CD4-positive, alpha-beta T cell (primary cell): ENCODE results near the gene FAM83B. TPM values are rescaled to one million over a fixed set of nuclear protein-coding genes. Genes with fewer than 3 reads are reported as not detected.

ENCODE experiments used
- ATAC-seq: fragments of 200-7000 bp; cut with Tn5 transposase; one replicate; pipeline ENCODE4 v1.10.0; 2022; ENCODE audit warnings: mild to moderate bottlenecking; ENCODE audit not compliant: poor library complexity
- CTCF ChIA-PET: fragments of 350-600 bp; sonication (Branson Sonifier 250); formaldehyde crosslinking; loops from one replicate; lab custom pipeline; 2021; ENCODE audit warnings: antibody characterized with exemption, inconsistent platforms; lab: Charles Lee
- POLR2A ChIA-PET: fragments of 350-600 bp; sonication (Branson Sonifier 250); formaldehyde crosslinking; loops from one replicate; lab custom pipeline; 2021; ENCODE audit warnings: antibody characterized with exemption, inconsistent platforms; lab: Charles Lee
- DNase-seq, 14 experiments: peaks; one replicate each; pipeline ENCODE4 v3.0.0-alpha.2; 2013 to 2020; ENCODE audit warnings: mixed read lengths in 2 of 14
- H3K27ac ChIP-seq, 2 donors: one replicate each; pipeline versions ENCODE4 v1.5.1 to v1.7.0; 2013; ENCODE audit warnings: low read length in 2 of 2, low read depth in 1 of 2, mild to moderate bottlenecking in 1 of 2
- H3K27me3 ChIP-seq, 2 experiments: 1 replicate in 1 of 2; 2 replicates in 1 of 2; pipeline versions ENCODE4 v1.6.1 to v1.7.0; 2013; ENCODE audit warnings: low read length in 2 of 2, control low read depth in 1 of 2, mild to moderate bottlenecking in 1 of 2, moderate library complexity in 1 of 2; ENCODE audit not compliant: insufficient read depth in 2 of 2, control insufficient read depth in 1 of 2
- H3K36me3 ChIP-seq: one replicate; pipeline ENCODE4 v1.6.1; 2013; ENCODE audit warnings: low read length, control low read depth; ENCODE audit not compliant: insufficient read depth
- H3K4me1 ChIP-seq: one replicate; pipeline ENCODE4 v1.6.1; 2013; ENCODE audit warnings: low read length, control low read depth; ENCODE audit not compliant: insufficient read depth
- H3K4me3 ChIP-seq: one replicate; pipeline ENCODE4 v1.5.1; 2013; ENCODE audit warnings: mild to moderate bottlenecking, low read length, moderate library complexity
- H3K9me3 ChIP-seq, 2 experiments: 1 replicate in 1 of 2; 2 replicates in 1 of 2; pipeline versions ENCODE4 v1.6.1 to v1.7.0; 2013; ENCODE audit warnings: low read length in 2 of 2, mild to moderate bottlenecking in 2 of 2, control low read depth in 1 of 2, moderate library complexity in 1 of 2; ENCODE audit not compliant: control insufficient read depth in 1 of 2, insufficient read depth in 1 of 2
- H3K27ac Mint-ChIP-seq: one replicate; pipeline ENCODE4 v1.8.0; 2020; ENCODE audit warnings: mixed read lengths
- H3K27me3 Mint-ChIP-seq: one replicate; pipeline ENCODE4 v1.8.0; 2021; ENCODE audit warnings: mixed read lengths
- H3K36me3 Mint-ChIP-seq: one replicate; pipeline ENCODE4 v1.8.0; 2021; ENCODE audit warnings: low read depth, mixed read lengths
- H3K4me1 Mint-ChIP-seq: one replicate; pipeline ENCODE4 v1.8.0; 2021; ENCODE audit warnings: low read depth, mixed read lengths
- H3K4me3 Mint-ChIP-seq: one replicate; pipeline ENCODE4 v1.8.0; 2020; ENCODE audit warnings: mild to moderate bottlenecking, mixed read lengths
- H3K9me3 Mint-ChIP-seq: one replicate; pipeline ENCODE4 v1.8.0; 2020; ENCODE audit warnings: mixed read lengths
- CTCF ChIP-seq: fragments of 200-600 bp; IDR thresholded peaks from one replicate; pipeline ENCODE4 v1.8.0; 2022; ENCODE audit warnings: antibody characterized with exemption, mild to moderate bottlenecking
- intact Hi-C, 2 experiments: fragments of 100-400 bp; cut with DNase I in 1 of 2; cut with micrococcal nuclease in 1 of 2; formaldehyde crosslinking; loops; one replicate each; pipeline versions ENCODE4 v1.15.1 to v1.9.0; 2023 to 2025; cut with DNase I, micrococcal nuclease
- total RNA-seq, 174 experiments: library from RNA in 2 of 174; stranded (reverse) in 2 of 174; gene quantifications; one replicate each; pipeline ENCODE4 v1.2.3 and lab custom pipeline; 2021 to 2026

FAM83B gene
- total RNA-seq, 2 experiments from 2014 or later: not detected

DNA sequence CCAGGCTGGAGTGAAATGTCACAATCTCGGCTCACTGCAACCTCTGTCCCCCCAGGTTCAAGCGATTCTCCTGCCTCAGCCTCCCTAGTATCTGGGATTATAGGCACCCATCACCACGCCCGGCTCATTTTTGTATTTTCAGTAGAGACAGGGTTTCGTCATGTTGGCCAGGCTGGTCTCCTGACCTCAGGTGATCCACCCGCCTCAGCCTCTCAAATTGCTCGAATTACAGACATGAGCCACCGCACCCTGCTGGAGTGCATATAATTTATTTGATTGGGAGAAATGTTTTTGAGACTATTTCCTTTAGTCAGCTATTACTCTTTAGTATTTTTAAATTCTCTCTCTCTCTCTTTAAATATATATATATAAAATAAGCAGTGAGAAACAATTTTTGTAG, 29.8 kb downstream of the FAM83B start:
- POLR2A ChIA-PET: no interaction called here
- no peak overlapping the region for H3K27ac Mint-ChIP-seq

DNA sequence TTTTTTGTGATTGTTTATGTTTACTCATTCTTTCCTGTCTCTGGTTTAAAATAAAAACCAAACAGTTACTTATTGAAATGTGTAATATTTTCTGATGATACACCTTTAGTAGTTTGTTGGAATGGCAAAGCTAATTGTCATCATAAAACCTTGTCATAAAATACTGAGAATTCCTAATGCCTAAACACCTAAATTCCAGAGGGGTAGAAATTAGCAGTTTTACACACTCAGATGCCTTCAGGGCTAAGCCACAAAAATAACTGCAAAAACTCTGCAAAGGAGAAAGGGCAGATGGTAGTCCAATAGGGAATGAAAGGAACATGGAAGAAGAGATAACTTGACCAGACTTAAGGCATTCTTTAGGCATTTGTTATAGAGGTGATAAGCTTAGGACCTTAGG, 30.3 kb downstream of the FAM83B start:
- no peak overlapping the region for H3K27ac ChIP-seq
- intact Hi-C loops: no loop called here
- Mint-ChIP-seq H3K27ac (no peak overlapping the region), H3K4me1 (no peaks in the 10 kb centered on the region), H3K9me3 (no peaks in the 10 kb centered on the region), H3K36me3 (no peaks in the 10 kb centered on the region), H3K27me3 (no peaks in the 10 kb centered on the region), H3K4me3 (no peak overlapping the region)
- no peaks in the 10 kb centered on the region for H3K36me3 ChIP-seq
- no peak for ATAC-seq
- H3K27me3 ChIP-seq: no peaks in the 10 kb centered on the region
- H3K4me1 ChIP-seq: no peaks in the 10 kb centered on the region
- CTCF ChIA-PET: no interaction called here
- H3K9me3 ChIP-seq: no peaks in the 10 kb centered on the region
- TF ChIP-seq CTCF: no peak
- no peak overlapping the region for H3K4me3 ChIP-seq
- POLR2A ChIA-PET: no interaction called here
- DNase-seq: no peak

More for the DNA sequence above, 29.8 kb downstream of the FAM83B start:
- Mint-ChIP-seq H3K4me1 (no peaks in the 10 kb centered on the region), H3K9me3 (no peaks in the 10 kb centered on the region), H3K27me3 (no peaks in the 10 kb centered on the region), H3K4me3 (no peak overlapping the region), H3K36me3 (no peaks in the 10 kb centered on the region)
- Histone ChIP-seq H3K27me3 (no peaks in the 10 kb centered on the region), H3K4me1 (no peaks in the 10 kb centered on the region), H3K27ac (no peak overlapping the region), H3K9me3 (no peaks in the 10 kb centered on the region), H3K4me3 (no peak overlapping the region), H3K36me3 (no peaks in the 10 kb centered on the region)
- ATAC-seq (no peak), DNase-seq (no peak)
- CTCF ChIA-PET: no interaction called here
- intact Hi-C loops: no loop called here
- TF ChIP-seq CTCF: no peak

GRCh38 chr6:54877713-54878317, 31.2 kb downstream of the FAM83B start:
- CTCF ChIA-PET: no interaction called here
- POLR2A ChIA-PET: no interaction called here

More at GRCh38 chr6:54877713-54878317, 31.2 kb downstream of the FAM83B start:
- TF ChIP-seq CTCF: no peak
- no peak overlapping the region for H3K27ac Mint-ChIP-seq
- H3K4me3 Mint-ChIP-seq: no peak overlapping the region
- H3K4me1 Mint-ChIP-seq: no peaks in the 10 kb centered on the region
- no peaks in the 10 kb centered on the region for H3K36me3 Mint-ChIP-seq
- no peak overlapping the region for H3K27ac ChIP-seq
- H3K27me3 Mint-ChIP-seq: no peaks in the 10 kb centered on the region
- no peaks in the 10 kb centered on the region for H3K4me1 ChIP-seq
- ATAC-seq (no peak), DNase-seq (no peak)
- H3K4me3 ChIP-seq: no peak overlapping the region
- no peaks in the 10 kb centered on the region for H3K9me3 Mint-ChIP-seq
- intact Hi-C loops: no loop called here
- H3K36me3 ChIP-seq: no peaks in the 10 kb centered on the region
- peaks cover 0 to 2% of the 10 kb centered on the region in 2 experiments for H3K9me3 ChIP-seq
- no peaks in the 10 kb centered on the region for H3K27me3 ChIP-seq
